ENCODE data around the gene CPTP. TPM values are rescaled to one million over a fixed set of nuclear protein-coding genes. Genes with fewer than 3 reads are reported as not detected.
"Not testable (repeated sequence)": the region's sequence is repeated elsewhere in the genome, so short reads cannot be mapped to it uniquely, and the experiment has no call there.

CPTP gene
- total RNA-seq, 1 donor from 2014 or later: 20.9 TPM

- Histone ChIP-seq H3K27ac (no peak overlapping the region), H3K4me3 (no peak overlapping the region), H3K4me1 (peaks cover 14% of the 10 kb centered on the region), H3K36me3 (no peaks in the 10 kb centered on the region), H3K9me3 (no peaks in the 10 kb centered on the region), H3K27me3 (no peaks in the 10 kb centered on the region)
- intact Hi-C loops (cut with DNase I): no loop called here
- TF ChIP-seq POLR2AphosphoS5 (IDR thresholded peaks at IDR 0.05; ENCODE audit: insufficient read depth in 1 of 2, low read depth in 1 of 2): no peak
- TF ChIP-seq POLR2A (IDR thresholded peaks at IDR 0.05): no peak
- no peak for TF ChIP-seq CTCF (IDR thresholded peaks at IDR 0.05)
- no peak for DNase-seq (ENCODE audit: extremely low spot score in 2 of 2)
These were observed 42.1 kb downstream of the CPTP start for GRCh38 chr1:1366699-1367066.

DNA sequence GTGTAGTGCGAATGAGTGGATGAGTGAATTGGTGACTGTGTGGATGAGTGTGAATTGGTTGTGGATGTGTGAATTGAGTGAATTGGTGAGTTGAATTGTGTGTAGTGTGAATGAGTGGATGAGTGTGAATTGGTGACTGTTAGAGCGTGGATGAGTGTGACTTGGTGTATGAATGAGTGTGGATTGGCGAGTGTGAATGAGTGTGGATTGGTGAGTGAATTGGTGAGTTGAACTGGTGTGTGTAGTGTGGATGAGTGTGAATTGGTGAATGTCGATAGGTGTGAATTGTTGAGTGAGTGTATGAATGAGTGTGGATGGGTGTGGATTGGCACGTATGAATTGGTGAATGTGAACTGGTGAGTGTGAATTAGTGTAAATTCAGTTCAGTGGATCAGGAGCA, 42.7 kb downstream of the CPTP start:
- Histone ChIP-seq H3K27ac (no peak overlapping the region), H3K27me3 (no peaks in the 10 kb centered on the region), H3K36me3 (no peaks in the 10 kb centered on the region), H3K4me3 (no peak overlapping the region), H3K4me1 (peaks cover 14% of the 10 kb centered on the region), H3K9me3 (no peaks in the 10 kb centered on the region)
- intact Hi-C loops (cut with DNase I): no loop called here
- DNase-seq (ENCODE audit: extremely low spot score in 2 of 2): no peak
- TF ChIP-seq POLR2A (IDR thresholded peaks at IDR 0.05) (no peak), POLR2AphosphoS5 (IDR thresholded peaks at IDR 0.05; ENCODE audit: insufficient read depth in 1 of 2, low read depth in 1 of 2) (no peak), CTCF (IDR thresholded peaks at IDR 0.05) (no peak)

DNA sequence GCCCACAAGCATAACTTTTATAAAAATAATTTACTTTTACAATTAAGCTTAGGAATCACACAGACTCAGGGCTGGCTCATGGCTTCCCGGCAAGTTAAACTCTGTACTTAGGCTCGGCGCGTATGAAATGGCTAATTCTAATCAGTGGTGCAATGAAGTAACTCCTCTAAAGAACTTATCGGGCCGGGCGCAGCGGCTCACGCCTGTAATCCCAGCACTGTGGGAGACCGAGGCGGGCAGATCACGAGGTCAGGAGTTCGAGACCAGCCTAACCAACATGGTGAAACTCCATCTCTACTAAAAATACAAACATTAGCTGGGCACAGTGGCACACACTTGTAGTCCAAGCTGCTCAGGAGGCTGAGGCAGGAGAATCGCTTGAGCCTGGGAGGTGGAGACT, 45.5 kb downstream of the CPTP start:
- H3K9me3 ChIP-seq; H3K4me3 ChIP-seq; intact Hi-C loops (cut with DNase I); H3K36me3 ChIP-seq; H3K27me3 ChIP-seq; DNase-seq (ENCODE audit: extremely low spot score in 2 of 2); H3K27ac ChIP-seq: not testable (repeated sequence)
- peaks cover 31% of the 10 kb centered on the region for H3K4me1 ChIP-seq

DNA sequence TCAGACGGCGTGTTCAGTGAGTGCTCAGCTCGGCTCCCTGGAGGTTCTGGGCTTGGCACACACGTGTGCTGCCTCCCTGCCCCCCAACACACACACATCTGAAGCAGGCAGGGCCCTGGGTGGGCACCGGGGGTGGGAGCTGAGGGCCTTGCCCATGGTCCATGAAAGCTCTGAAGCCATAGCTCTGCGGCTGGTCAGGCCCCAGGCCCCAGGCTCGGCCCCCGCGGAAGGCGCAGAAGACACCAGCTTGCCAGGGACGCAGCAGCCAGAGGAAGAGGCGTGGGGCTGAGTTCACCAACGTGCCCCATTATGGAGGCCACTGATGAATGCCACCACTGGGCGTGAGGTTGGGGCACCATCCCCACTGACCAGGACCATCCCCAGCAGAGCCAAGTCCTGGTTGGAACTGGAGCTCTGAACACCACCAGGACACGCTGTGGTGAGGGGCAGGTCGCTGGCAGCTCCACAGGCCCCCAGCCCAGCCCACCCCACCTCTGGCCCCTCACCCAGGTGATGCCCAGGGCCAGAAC, 46.2 kb downstream of the CPTP start:
- Histone ChIP-seq H3K27me3 (no peaks in the 10 kb centered on the region), H3K4me1 (peaks cover 34% of the 10 kb centered on the region), H3K4me3 (no peak overlapping the region), H3K36me3 (peaks cover 0 to 9% of the 10 kb centered on the region in 2 donors), H3K27ac (no peak overlapping the region), H3K9me3 (no peaks in the 10 kb centered on the region)
- TF ChIP-seq CTCF (IDR thresholded peaks at IDR 0.05): no peak
- TF ChIP-seq POLR2AphosphoS5 (IDR thresholded peaks at IDR 0.05; ENCODE audit: insufficient read depth in 1 of 2, low read depth in 1 of 2): no peak
- no peak for TF ChIP-seq POLR2A (IDR thresholded peaks at IDR 0.05)
- DNase-seq (ENCODE audit: extremely low spot score in 2 of 2): no peak
- intact Hi-C loops (cut with DNase I): no loop called here

GRCh38 chr1:1371364-1371745, 46.8 kb downstream of the CPTP start:
- H3K27ac ChIP-seq: no peak overlapping the region
- intact Hi-C loops (cut with DNase I): no loop called here
- TF ChIP-seq POLR2AphosphoS5 (IDR thresholded peaks at IDR 0.05; ENCODE audit: insufficient read depth in 1 of 2, low read depth in 1 of 2): no peak
- no peak for TF ChIP-seq CTCF (IDR thresholded peaks at IDR 0.05)
- TF ChIP-seq POLR2A (IDR thresholded peaks at IDR 0.05): no peak

More at GRCh38 chr1:1371364-1371745, 46.8 kb downstream of the CPTP start:
- H3K27me3 ChIP-seq: no peaks in the 10 kb centered on the region
- H3K9me3 ChIP-seq: no peaks in the 10 kb centered on the region
- no peak overlapping the region for H3K4me3 ChIP-seq
- peaks cover 0 to 9% of the 10 kb centered on the region in 2 donors for H3K36me3 ChIP-seq
- no peak for DNase-seq (ENCODE audit: extremely low spot score in 2 of 2)
- peaks cover 39% of the 10 kb centered on the region for H3K4me1 ChIP-seq
